ENCODE measurements around the gene ATP6V0D1.

- TF ChIP-seq EP300 (IDR thresholded peaks at IDR 0.05) (no peak), CTCF (IDR thresholded peaks at IDR 0.05) (no peak), POLR2A (IDR thresholded peaks at IDR 0.05) (no peak)
Observed at GRCh38 chr16:67529582-67530012, 48.6 kb upstream of the ATP6V0D1 start.
